Caco-2 (cell line): ENCODE results near the gene LRRC23. TPM values are rescaled to one million over a fixed set of nuclear protein-coding genes. Genes with fewer than 3 reads are reported as not detected.

Source experiments
- BruUV-seq: library from RNA; stranded (reverse); fragments of 400-500 nt; replicated peaks from 2 replicates; lab custom pipeline; 2021; lab: Mats Ljungman, UMichigan
- CTCF ChIA-PET: fragments of 300-600 bp; sonication (Branson Sonifier 250); formaldehyde crosslinking; loops from one replicate; lab custom pipeline; 2022; ENCODE audit warnings: antibody characterized with exemption; lab: Charles Lee
- POLR2A ChIA-PET: fragments of 300-600 bp; sonication (Branson Sonifier 250); formaldehyde crosslinking; loops from one replicate; lab custom pipeline; 2022; ENCODE audit warnings: antibody characterized with exemption; lab: Charles Lee
- DNase-seq, 2 experiments: peaks; one replicate each; pipeline versions ENCODE4 v3.0.0 to v3.0.0-alpha.2; 2020 to 2022
- H3K27me3 ChIP-seq: replicated peaks from 2 replicates; pipeline ENCODE4 v1.6.0; 2011; ENCODE audit warnings: low read length; ENCODE audit not compliant: control insufficient read depth, insufficient read depth
- H3K36me3 ChIP-seq: 2 replicates; pipeline ENCODE4 v1.5.1; 2011; ENCODE audit warnings: low read length; ENCODE audit not compliant: control insufficient read depth, insufficient read depth
- H3K4me1 ChIP-seq: fragments of 250-450 bp; sonication (Bioruptor Pico); 2 replicates; pipeline ENCODE4 v1.5.1; 2020; ENCODE audit warnings: mild to moderate bottlenecking
- H3K4me3 ChIP-seq: 2 replicates; pipeline ENCODE4 v1.5.1; 2011; ENCODE audit warnings: low read depth, mild to moderate bottlenecking, control low read depth, low read length
- H3K9me3 ChIP-seq: fragments of 250-450 bp; sonication (Bioruptor Pico); 2 replicates; pipeline ENCODE4 v1.5.1; 2020; ENCODE audit warnings: mild to moderate bottlenecking, moderate library complexity
- H3K27ac Mint-ChIP-seq: one replicate; pipeline ENCODE4 v1.8.0; 2022; ENCODE audit warnings: mixed read lengths; ENCODE audit not compliant: unreplicated experiment
- H3K27me3 Mint-ChIP-seq: one replicate; pipeline ENCODE4 v1.8.0; 2022; ENCODE audit warnings: mixed read lengths; ENCODE audit not compliant: insufficient read depth, unreplicated experiment
- H3K36me3 Mint-ChIP-seq: one replicate; pipeline ENCODE4 v1.8.0; 2022; ENCODE audit warnings: mild to moderate bottlenecking, mixed read lengths; ENCODE audit not compliant: insufficient read depth, unreplicated experiment
- H3K4me1 Mint-ChIP-seq: one replicate; pipeline ENCODE4 v1.8.0; 2022; ENCODE audit warnings: low read depth, mixed read lengths; ENCODE audit not compliant: unreplicated experiment
- H3K4me3 Mint-ChIP-seq: one replicate; pipeline ENCODE4 v1.8.0; 2022; ENCODE audit warnings: mild to moderate bottlenecking, moderate library complexity, mixed read lengths; ENCODE audit not compliant: unreplicated experiment
- H3K9me3 Mint-ChIP-seq: one replicate; pipeline ENCODE4 v1.8.0; 2022; ENCODE audit warnings: mixed read lengths; ENCODE audit not compliant: unreplicated experiment
- intact Hi-C: fragments of 100-400 bp; cut with micrococcal nuclease; formaldehyde crosslinking; loops from one replicate; pipeline ENCODE4 v1.10.0; 2022; ENCODE audit not compliant: unreplicated experiment
- total RNA-seq: library from RNA; stranded (reverse); gene quantifications from 2 replicates; pipeline ENCODE4 v1.2.3, GENCODE V29; 2022
- TF ChIP-seq, protein P1 (sequence below), 2 experiments: fragments of 200-600 bp in 1 of 2; IDR thresholded peaks; 1 replicate in 1 of 2; 2 replicates in 1 of 2; pipeline versions ENCODE4 v1.5.1 to v1.8.0; 2011 to 2022; ENCODE audit warnings: antibody characterized with exemption in 1 of 2, control low read depth in 1 of 2, inconsistent platforms in 1 of 2, low read depth in 1 of 2, low read length in 1 of 2, mild to moderate bottlenecking in 1 of 2, moderate library complexity in 1 of 2; ENCODE audit not compliant: insufficient read depth in 1 of 2, severe bottlenecking in 1 of 2, unreplicated experiment in 1 of 2

Gene LRRC23
- total RNA-seq, 1 experiment from 2014 or later: 8.6 TPM

DNA sequence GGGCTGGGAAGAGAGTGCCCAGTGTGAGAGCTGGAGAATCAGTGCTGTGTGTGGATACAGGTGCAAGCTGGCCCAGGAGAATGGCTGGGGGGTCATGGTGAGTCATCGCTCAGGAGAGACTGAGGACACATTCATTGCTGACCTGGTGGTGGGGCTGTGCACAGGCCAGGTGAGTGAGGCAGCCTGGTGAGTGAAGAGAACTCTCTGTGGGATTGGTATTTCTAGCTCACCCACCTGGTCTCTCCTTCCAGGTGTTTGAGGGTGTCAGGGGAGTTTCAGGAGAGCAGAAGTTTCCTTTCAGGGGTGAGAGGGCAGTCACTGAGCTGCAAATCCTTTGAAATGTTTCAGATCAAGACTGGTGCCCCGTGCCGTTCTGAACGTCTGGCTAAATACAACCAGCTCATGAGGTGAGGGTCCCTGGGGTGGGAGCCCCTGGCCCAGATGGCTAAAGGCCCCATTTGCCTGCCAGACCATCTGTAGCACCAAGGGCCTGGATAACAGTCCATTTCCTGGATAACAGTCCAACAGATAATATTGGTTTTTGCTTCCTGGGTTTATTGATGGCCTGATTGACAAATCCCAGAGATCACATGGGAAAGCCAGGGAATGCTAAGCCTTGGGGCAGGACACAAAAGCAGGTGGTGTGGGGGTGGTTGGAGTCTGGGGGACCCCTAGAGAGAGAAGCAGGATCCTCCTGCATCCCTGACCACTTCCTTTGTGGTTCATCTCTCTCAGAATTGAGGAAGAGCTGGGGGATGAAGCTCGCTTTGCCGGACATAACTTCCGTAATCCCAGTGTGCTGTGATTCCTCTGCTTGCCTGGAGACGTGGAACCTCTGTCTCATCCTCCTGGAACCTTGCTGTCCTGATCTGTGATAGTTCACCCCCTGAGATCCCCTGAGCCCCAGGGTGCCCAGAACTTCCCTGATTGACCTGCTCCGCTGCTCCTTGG is 17.6 kb downstream of the LRRC23 start:
- Histone ChIP-seq H3K27me3 (no peaks in the 10 kb centered on the region), H3K36me3 (no peaks in the 10 kb centered on the region), H3K4me1 (peaks cover 23% of the 10 kb centered on the region), H3K4me3 (no peak overlapping the region), H3K9me3 (no peaks in the 10 kb centered on the region)
- CTCF ChIA-PET: interaction anchor here (0.6 to 1.4 kb wide), 3 partner anchors 15 to 1838 kb away, joined by 3 to 4 read pairs (median 3); partner anchors contain the start of gene SPSB2
- TF ChIP-seq, protein P1, sequence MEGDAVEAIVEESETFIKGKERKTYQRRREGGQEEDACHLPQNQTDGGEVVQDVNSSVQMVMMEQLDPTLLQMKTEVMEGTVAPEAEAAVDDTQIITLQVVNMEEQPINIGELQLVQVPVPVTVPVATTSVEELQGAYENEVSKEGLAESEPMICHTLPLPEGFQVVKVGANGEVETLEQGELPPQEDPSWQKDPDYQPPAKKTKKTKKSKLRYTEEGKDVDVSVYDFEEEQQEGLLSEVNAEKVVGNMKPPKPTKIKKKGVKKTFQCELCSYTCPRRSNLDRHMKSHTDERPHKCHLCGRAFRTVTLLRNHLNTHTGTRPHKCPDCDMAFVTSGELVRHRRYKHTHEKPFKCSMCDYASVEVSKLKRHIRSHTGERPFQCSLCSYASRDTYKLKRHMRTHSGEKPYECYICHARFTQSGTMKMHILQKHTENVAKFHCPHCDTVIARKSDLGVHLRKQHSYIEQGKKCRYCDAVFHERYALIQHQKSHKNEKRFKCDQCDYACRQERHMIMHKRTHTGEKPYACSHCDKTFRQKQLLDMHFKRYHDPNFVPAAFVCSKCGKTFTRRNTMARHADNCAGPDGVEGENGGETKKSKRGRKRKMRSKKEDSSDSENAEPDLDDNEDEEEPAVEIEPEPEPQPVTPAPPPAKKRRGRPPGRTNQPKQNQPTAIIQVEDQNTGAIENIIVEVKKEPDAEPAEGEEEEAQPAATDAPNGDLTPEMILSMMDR (IDR thresholded peaks at IDR 0.05; ENCODE audit: insufficient read depth in 1 of 2, low read depth in 1 of 2, low read length in 1 of 2, severe bottlenecking in 1 of 2, unreplicated experiment in 1 of 2): no peak
- DNase-seq: peak in 1 of 2 experiments; percentile 47
- BruUV-seq: no TSS peak
- no peaks in the 10 kb centered on the region for H3K9me3 Mint-ChIP-seq
- H3K36me3 Mint-ChIP-seq: peaks cover 6% of the 10 kb centered on the region
- no peak overlapping the region for H3K4me3 Mint-ChIP-seq
- H3K27ac Mint-ChIP-seq: no peak overlapping the region
- POLR2A ChIA-PET: interaction anchor here (0.6 to 1.0 kb wide), 2 partner anchors 31 to 53 kb away, joined by 3 read pairs; no protein-coding TSS in a partner anchor
- intact Hi-C loops: no loop called here
- no peaks in the 10 kb centered on the region for H3K27me3 Mint-ChIP-seq
- H3K4me1 Mint-ChIP-seq: peaks cover 30% of the 10 kb centered on the region

GRCh38 chr12:6923003-6923732 is 18.5 kb downstream of the LRRC23 start:
- H3K27me3 Mint-ChIP-seq: no peaks in the 10 kb centered on the region
- TF ChIP-seq, protein P1 (IDR thresholded peaks at IDR 0.05; ENCODE audit: insufficient read depth in 1 of 2, low read depth in 1 of 2, low read length in 1 of 2, severe bottlenecking in 1 of 2, unreplicated experiment in 1 of 2): no peak
- TSS peak; percentile 72 for BruUV-seq
- intact Hi-C loops: no loop called here
- peaks cover 6% of the 10 kb centered on the region for H3K36me3 Mint-ChIP-seq
- H3K9me3 Mint-ChIP-seq: no peaks in the 10 kb centered on the region
- no peak overlapping the region for H3K27ac Mint-ChIP-seq
- no peak overlapping the region for H3K4me3 ChIP-seq
- H3K27me3 ChIP-seq: no peaks in the 10 kb centered on the region
- H3K4me1 ChIP-seq: peaks cover 23% of the 10 kb centered on the region
- no peak for DNase-seq
- no peaks in the 10 kb centered on the region for H3K36me3 ChIP-seq
- H3K4me1 Mint-ChIP-seq: peaks cover 32% of the 10 kb centered on the region
- ChIA-PET POLR2A (interaction anchor here (1.0 kb wide), 1 partner anchor 54 kb away, joined by 3 read pairs; no protein-coding TSS in a partner anchor), CTCF (interaction anchor here (1.4 kb wide), 1 partner anchor 14 kb away, joined by 3 read pairs; no protein-coding TSS in a partner anchor)
- H3K9me3 ChIP-seq: no peaks in the 10 kb centered on the region
- no peak overlapping the region for H3K4me3 Mint-ChIP-seq

DNA sequence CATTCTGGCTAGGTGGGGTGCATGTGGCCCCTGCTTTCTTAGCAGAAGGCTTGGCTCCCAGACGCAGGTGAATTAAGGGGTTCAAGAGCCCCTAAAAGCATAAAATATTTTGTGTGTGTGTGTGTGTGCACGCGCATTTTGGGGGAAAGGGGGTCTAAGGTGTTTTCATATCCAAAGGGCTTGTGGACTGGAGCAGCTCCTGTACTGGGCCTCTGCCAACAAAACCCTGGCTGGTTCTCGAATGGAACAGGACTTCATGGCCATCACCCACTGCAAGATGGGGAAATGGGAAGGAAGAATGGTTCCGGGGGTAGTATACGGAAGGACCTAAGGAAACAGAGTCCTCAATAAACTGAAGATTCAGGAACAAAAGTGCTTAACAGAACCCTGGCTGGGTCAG is 19.2 kb downstream of the LRRC23 start:
- H3K4me1 ChIP-seq: peaks cover 23% of the 10 kb centered on the region
- TF ChIP-seq, protein P1 (IDR thresholded peaks at IDR 0.05; ENCODE audit: insufficient read depth in 1 of 2, low read depth in 1 of 2, low read length in 1 of 2, severe bottlenecking in 1 of 2, unreplicated experiment in 1 of 2): no peak
- no peaks in the 10 kb centered on the region for H3K9me3 ChIP-seq
- no peaks in the 10 kb centered on the region for H3K9me3 Mint-ChIP-seq
- no peak for DNase-seq
- H3K27ac Mint-ChIP-seq: no peak overlapping the region
- H3K36me3 ChIP-seq: no peaks in the 10 kb centered on the region
- no TSS peak for BruUV-seq
- H3K27me3 Mint-ChIP-seq: no peaks in the 10 kb centered on the region
- no peak overlapping the region for H3K4me3 ChIP-seq
- no peak overlapping the region for H3K4me3 Mint-ChIP-seq
- peaks cover 11% of the 10 kb centered on the region for H3K36me3 Mint-ChIP-seq
- H3K4me1 Mint-ChIP-seq: peaks cover 37% of the 10 kb centered on the region
- CTCF ChIA-PET: interaction anchor here (1.0 to 3.1 kb wide), 3 partner anchors 11 to 55 kb away, joined by 3 to 23 read pairs (median 3); no protein-coding TSS in a partner anchor
- POLR2A ChIA-PET: interaction anchor here (0.9 kb wide), 1 partner anchor 57 kb away, joined by 3 read pairs; no protein-coding TSS in a partner anchor
- intact Hi-C loops: loop anchor here (1.0 to 2.0 kb wide), 4 partner anchors 14 to 55 kb away; partner anchors contain the start of gene C12orf57
- no peaks in the 10 kb centered on the region for H3K27me3 ChIP-seq
